Right forelimb (tissue), 1 donor: ENCODE results near the gene EXO5.
"Not testable (repeated sequence)": the region's sequence is repeated elsewhere in the genome, so short reads cannot be mapped to it uniquely, and the experiment has no call there.

Experiments
- DNase-seq: peaks from one replicate; pipeline ENCODE4 v3.0.0-alpha.2; 2018

EXO5 gene

DNA sequence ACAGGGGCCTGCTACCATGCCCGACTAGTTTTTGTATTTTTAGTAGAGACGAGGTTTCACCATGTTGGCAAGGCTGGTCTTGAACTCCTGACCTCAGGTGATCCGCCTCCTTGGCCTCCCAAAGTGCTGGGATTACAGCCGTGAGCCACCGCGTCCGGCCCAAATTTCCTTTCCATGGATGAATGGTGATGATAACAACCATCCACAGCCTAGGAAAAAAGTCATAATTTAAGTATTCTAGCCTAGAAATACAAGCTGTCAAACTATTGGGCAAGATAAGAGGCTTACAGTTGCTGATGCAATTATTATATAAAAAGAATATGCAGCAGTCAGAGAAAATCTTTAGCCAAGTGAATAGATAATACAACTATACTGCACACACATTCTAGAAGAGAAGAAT is 46.2 kb downstream of the EXO5 start:
- not testable (repeated sequence) for DNase-seq

DNA sequence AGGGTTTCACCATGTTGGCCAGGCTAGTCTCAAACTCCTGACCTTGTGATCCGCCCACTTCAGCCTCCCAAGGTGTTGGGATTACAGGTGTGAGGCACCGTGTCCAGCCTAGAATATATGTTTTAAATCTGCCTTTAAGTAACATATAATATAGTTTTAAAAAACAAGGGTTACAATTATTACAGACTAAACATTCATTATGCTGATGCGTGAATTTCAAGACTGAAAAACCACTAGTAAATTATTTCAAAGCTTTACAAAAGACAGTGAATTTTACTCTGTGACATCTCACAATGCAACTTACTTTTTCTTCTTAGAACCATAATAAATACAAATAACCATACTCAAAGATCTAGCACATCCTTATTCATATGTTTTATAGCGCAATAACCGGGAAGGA is 47.6 kb downstream of the EXO5 start:
- DNase-seq: no peak

DNA sequence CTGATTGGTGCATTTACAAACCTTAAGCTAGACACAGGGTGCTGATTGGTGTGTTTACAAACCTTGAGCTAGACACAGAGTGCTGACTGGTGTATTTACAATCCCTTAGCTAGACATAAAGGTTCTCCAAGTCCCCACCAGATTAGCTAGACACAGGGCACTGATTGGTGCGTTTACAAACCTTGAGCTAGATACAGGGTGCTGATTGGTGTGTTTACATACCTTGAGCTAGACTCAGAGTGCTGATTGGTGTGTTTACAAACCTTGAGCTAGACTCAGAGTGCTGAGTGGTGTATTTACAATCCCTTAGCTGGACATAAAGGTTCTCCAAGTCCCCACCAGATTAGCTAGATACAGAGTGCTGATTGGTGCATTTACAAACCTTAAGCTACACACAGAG is 49.7 kb downstream of the EXO5 start:
- not testable (repeated sequence) for DNase-seq

DNA sequence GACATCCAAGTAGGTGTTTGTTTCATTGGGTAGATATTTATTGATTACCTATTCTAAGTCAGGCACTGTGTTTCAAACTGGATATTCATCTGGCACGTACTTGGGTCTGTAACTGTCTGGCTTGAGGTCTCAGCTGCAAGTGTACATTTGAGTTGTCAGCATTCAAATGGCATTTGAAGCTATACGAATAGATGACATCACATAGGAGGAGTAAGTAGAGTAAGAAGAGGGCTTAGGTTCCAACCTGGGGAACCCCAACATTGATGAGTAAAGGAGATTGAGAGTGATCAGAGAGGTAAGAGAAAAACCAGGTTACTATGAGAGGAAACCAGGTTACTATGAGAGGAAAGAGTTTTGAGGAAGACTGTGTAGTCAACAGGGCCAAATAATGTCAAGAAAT is 53.6 kb downstream of the EXO5 start:
- DNase-seq: no peak

DNA sequence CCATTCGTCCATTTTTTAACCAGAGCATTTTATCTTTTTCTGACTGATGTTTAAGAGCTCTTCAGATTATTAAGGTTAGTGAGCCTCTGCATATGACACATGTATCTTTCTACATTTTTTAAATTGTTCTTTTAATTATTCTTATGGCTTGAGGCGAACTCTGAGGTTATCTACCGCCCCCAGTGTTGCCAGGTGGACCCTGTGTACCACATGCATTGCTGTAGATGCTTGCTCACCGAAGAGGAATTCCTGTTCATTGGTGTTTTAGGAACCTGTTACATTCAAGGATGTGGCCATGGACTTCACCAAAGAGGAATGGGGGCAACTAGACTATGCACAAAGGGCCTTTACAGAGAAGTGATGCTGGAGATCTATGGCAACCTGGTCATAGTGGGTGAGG is 54.7 kb downstream of the EXO5 start:
- no peak for DNase-seq

DNA sequence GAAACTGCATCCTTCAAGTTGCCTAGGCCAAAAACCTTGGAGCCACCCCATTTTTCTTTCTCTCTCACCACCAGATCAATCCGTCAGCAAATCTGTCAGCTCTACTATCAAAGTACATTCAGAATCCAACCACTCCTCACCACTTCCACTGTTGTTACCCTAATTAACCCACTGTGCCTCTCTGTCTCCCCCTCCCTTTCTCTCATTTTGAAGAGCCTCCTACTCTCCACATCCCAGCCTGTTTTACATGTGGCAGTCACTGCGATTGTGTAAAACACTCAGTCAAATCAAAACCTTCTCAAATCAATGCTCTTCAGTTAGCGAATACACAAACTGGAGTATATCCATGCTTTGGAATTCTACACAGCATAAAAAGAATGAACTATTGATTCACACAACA is 55.9 kb downstream of the EXO5 start:
- no peak for DNase-seq

DNA sequence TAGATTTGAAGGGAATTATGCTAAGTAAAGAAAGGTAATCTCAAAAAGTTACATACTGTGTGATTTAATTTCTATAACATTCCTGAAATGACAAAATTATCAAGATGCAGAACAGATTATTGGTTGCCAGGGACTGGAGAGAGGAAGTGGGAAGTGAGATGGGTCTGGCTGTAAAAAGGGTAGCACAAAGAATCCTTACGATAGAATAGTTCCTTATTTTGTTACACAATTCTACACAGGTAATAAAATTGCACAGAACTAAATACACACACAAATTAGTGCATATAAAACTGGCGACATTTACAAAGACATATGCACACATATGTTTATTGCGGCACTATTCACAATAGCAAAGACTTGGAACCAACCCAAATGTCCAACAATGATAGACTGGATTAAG is 56.3 kb downstream of the EXO5 start:
- no peak for DNase-seq
